K562 (cell line): ENCODE results near the gene BSCL2. TPM values are rescaled to one million over a fixed set of nuclear protein-coding genes. Genes with fewer than 3 reads are reported as not detected.
A peak's percentile ranks its signal among the peaks of the same experiment; 100 is the strongest.

Source experiments
- AFF4 ChIP-seq: sonication (generic); formaldehyde crosslinking; IDR thresholded peaks from 2 replicates; pipeline ENCODE4 v1.8.0; 2023; ENCODE audit warnings: mild to moderate bottlenecking, missing genetic modification reagents
- ARHGAP35 ChIP-seq: fragments of 450-650 bp; IDR thresholded peaks from 2 replicates; pipeline ENCODE4 v1.6.1; 2018; ENCODE audit not compliant: partially characterized antibody
- ATF4 ChIP-seq: fragments of 450-650 bp; formaldehyde crosslinking; IDR thresholded peaks from 2 replicates; pipeline ENCODE4 v1.4.0; 2022; ENCODE audit warnings: mild to moderate bottlenecking, moderate library complexity
- DPF2 ChIP-seq: fragments of 450-650 bp; IDR thresholded peaks from 2 replicates; pipeline ENCODE4 v1.6.1; 2016
- E2F4 ChIP-seq: sonication (generic); formaldehyde crosslinking; IDR thresholded peaks from 2 replicates; pipeline ENCODE4 v1.8.0; 2022; ENCODE audit warnings: mild to moderate bottlenecking, low read depth, missing genetic modification reagents
- ELF1 ChIP-seq: fragments of 200-800 bp; sonication (Bioruptor generic); IDR thresholded peaks from 2 replicates; pipeline ENCODE4 v1.6.1; 2016; ENCODE audit warnings: missing genetic modification characterization, missing compliant biosample characterization
- FOXK1 ChIP-seq: sonication (generic); formaldehyde crosslinking; IDR thresholded peaks from 2 replicates; pipeline ENCODE4 v1.8.0; 2022; ENCODE audit warnings: missing genetic modification reagents, mild to moderate bottlenecking, borderline replicate concordance
- FOXK2 ChIP-seq, 2 experiments: fragments of 450-650 bp; IDR thresholded peaks in 1 of 2; conservative IDR thresholded peaks in 1 of 2; 2 replicates each; pipeline ENCODE4 v1.6.1; 2016; ENCODE audit warnings: low read depth in 2 of 2, mild to moderate bottlenecking in 1 of 2
- FOXP1 ChIP-seq: sonication (generic); formaldehyde crosslinking; IDR thresholded peaks from 2 replicates; pipeline ENCODE4 v1.8.0; 2022; ENCODE audit warnings: mild to moderate bottlenecking, missing genetic modification reagents
- KDM1A ChIP-seq, 2 experiments: fragments of 450-650 bp; IDR thresholded peaks; 2 replicates each; pipeline ENCODE4 v1.6.1; 2016; ENCODE audit warnings: mild to moderate bottlenecking in 2 of 2
- L3MBTL2 ChIP-seq: fragments of 450-650 bp; IDR thresholded peaks from 2 replicates; pipeline ENCODE4 v1.6.1; 2016; ENCODE audit warnings: mild to moderate bottlenecking, moderate library complexity
- LEF1 ChIP-seq: fragments of 450-650 bp; IDR thresholded peaks from 2 replicates; pipeline ENCODE4 v1.6.1; 2016; ENCODE audit warnings: mild to moderate bottlenecking
- MCM2 ChIP-seq: fragments of 450-650 bp; IDR thresholded peaks from 2 replicates; pipeline ENCODE4 v1.6.1; 2017; ENCODE audit warnings: low read depth, mild to moderate bottlenecking
- PHF20 ChIP-seq: fragments of 450-650 bp; IDR thresholded peaks from 2 replicates; pipeline ENCODE4 v1.6.1; 2018; ENCODE audit not compliant: partially characterized antibody
- PKNOX1 ChIP-seq: fragments of 450-650 bp; IDR thresholded peaks from 2 replicates; pipeline ENCODE4 v1.6.1; 2016
- POLR2AphosphoS5 ChIP-seq: IDR thresholded peaks from 2 replicates; pipeline ENCODE4 v1.6.1; 2011; ENCODE audit warnings: mild to moderate bottlenecking, low read depth, low read length, moderate library complexity; ENCODE audit not compliant: control insufficient read depth, insufficient read depth
- PURB ChIP-seq: sonication (generic); formaldehyde crosslinking; IDR thresholded peaks from 2 replicates; pipeline ENCODE4 v1.9.0; 2021; ENCODE audit warnings: low read depth, mild to moderate bottlenecking, missing genetic modification reagents
- SMARCA4 ChIP-seq: fragments of 450-650 bp; IDR thresholded peaks from 2 replicates; pipeline ENCODE4 v1.6.1; 2016
- XRCC3 ChIP-seq: fragments of 450-650 bp; IDR thresholded peaks from 2 replicates; pipeline ENCODE4 v1.6.1; 2017; ENCODE audit warnings: mild to moderate bottlenecking, moderate library complexity
- ZBTB8A ChIP-seq: fragments of 450-650 bp; IDR thresholded peaks from 2 replicates; pipeline ENCODE4 v1.6.1; 2018; ENCODE audit warnings: mild to moderate bottlenecking, moderate library complexity; ENCODE audit not compliant: partially characterized antibody
- ZC3H8 ChIP-seq: fragments of 450-650 bp; IDR thresholded peaks from 2 replicates; pipeline ENCODE4 v1.6.1; 2017
- ZFP1 ChIP-seq: fragments of 450-650 bp; formaldehyde crosslinking; IDR thresholded peaks from 2 replicates; pipeline ENCODE4 v1.4.0; 2020; ENCODE audit warnings: mild to moderate bottlenecking, mixed read lengths
- ZFP36 ChIP-seq: fragments of 150-350 bp; IDR thresholded peaks from 2 replicates; pipeline ENCODE4 v1.6.1; 2018; ENCODE audit warnings: low read length, low read depth; ENCODE audit not compliant: partially characterized antibody
- ZSCAN29 ChIP-seq: fragments of 450-650 bp; IDR thresholded peaks from 2 replicates; pipeline ENCODE4 v1.6.1; 2017
- polyA plus RNA-seq, 8 experiments: library from polyadenylated mRNA; depleted of rRNA in 4 of 8; stranded (reverse) in 5 of 8; unstranded in 3 of 8; fragments of >200 nt; fragmentation: Nextera tagmentation in 2 of 8; fragmentation: Illumina TruSeq in 1 of 8; extraction: Ambion mirVana in 2 of 8; extraction: Trizol in 1 of 8; gene quantifications; 2 replicates each; pipeline versions ENCODE4 v1.2.1 to v1.2.3, GENCODE V29; 2011 to 2014; ENCODE audit warnings: inconsistent platforms in 1 of 8, missing spikeins in 1 of 8
- total RNA-seq, 7 experiments: library from RNA; depleted of rRNA in 6 of 7; stranded (reverse); fragments of >200 nt in 6 of 7; fragmentation: Illumina TruSeq in 2 of 7; extraction: Trizol in 2 of 7; gene quantifications; 2 replicates each; pipeline versions ENCODE4 v1.2.1 to v1.2.3, GENCODE V29; 2011 to 2021; ENCODE audit warnings: low replicate concordance in 1 of 7

Gene BSCL2
- total and polyA plus RNA-seq, 9 of the 15 experiments (the other 6 are each of a cell fraction or from before 2014, with no cell fraction given) = 18.9 to 51.7 (median 35.2) TPM

GRCh38 chr11:62652161-62653006 is 54.8 kb downstream of the BSCL2 start (continued):
- TF ChIP-seq DPF2 (0 out of 2 replicates have a peak, but pooled peaks have one; percentile 14), ELF1 (no peak), PKNOX1 (0 out of 2 replicates have a peak, but pooled peaks have one; percentile 15), ZSCAN29 (no peak), ZFP36 (no peak), POLR2AphosphoS5 (no peak), PURB (CRISPR knock-in tag) (no peak), ZBTB8A (no peak), ATF4 (CRISPR knock-in tag) (no peak), XRCC3 (no peak), E2F4 (no peak), L3MBTL2 (no peak), KDM1A (IDR thresholded peaks at IDR 0.05) (no peak), FOXP1 (CRISPR knock-in tag) (no peak), FOXK2 (conservative IDR thresholded peaks at IDR 0.05 in 1 of 2, IDR thresholded peaks at IDR 0.05 in 1 of 2; ENCODE audit: low read depth in 2 of 2) (no peak), ARHGAP35 (no peak), MCM2 (no peak), SMARCA4 (peak; percentile 59), PHF20 (no peak), ZC3H8 (no peak), ZFP1 (CRISPR knock-in tag) (no peak), LEF1 (no peak), AFF4 (CRISPR knock-in tag) (0 out of 2 replicates have a peak, but pooled peaks have one; percentile 16), FOXK1 (CRISPR knock-in tag) (0 out of 2 replicates have a peak, but pooled peaks have one; percentile 22)
